ENCODE results near the gene INTS6L.

GRCh38 chrX:135522878-135523693 lies 2.6 kb downstream of the INTS6L start:
- TF ChIP-seq CTCF (IDR thresholded peaks at IDR 0.05) (no peak), POLR2A (IDR thresholded peaks at IDR 0.05) (no peak)
